ENCODE data around the gene PPOX.

Gene PPOX

GRCh38 chr1:161218301-161219077, 52.3 kb downstream of the PPOX start:
- in situ Hi-C loops (cut with HindIII; ENCODE audit: low sequenced_read_pairs): loop anchor here (5.0 kb wide), 1 partner anchor 89 kb away; the partner anchor contains the start of gene MPZ

GRCh38 chr1:161219078-161219892, 53.1 kb downstream of the PPOX start:
- in situ Hi-C loops (cut with HindIII; ENCODE audit: low sequenced_read_pairs): loop anchor here (5.0 kb wide), 1 partner anchor 88 kb away; the partner anchor contains the start of gene MPZ

- in situ Hi-C loops (cut with HindIII; ENCODE audit: low sequenced_read_pairs): loop anchor here (5.0 kb wide), 1 partner anchor 93 kb away; no protein-coding TSS in a partner anchor
Observed at GRCh38 chr1:161220002-161220401, 53.8 kb downstream of the PPOX start.
